Esophagus (tissue), 2 donors: ENCODE data around the gene MEGF8. TPM values are rescaled to one million over a fixed set of nuclear protein-coding genes. Genes with fewer than 3 reads are reported as not detected.

ENCODE experiments used
- H3K27ac ChIP-seq, 2 donors: one replicate each; pipeline ENCODE4 v1.5.1; 2013; ENCODE audit warnings: low read depth in 2 of 2, mild to moderate bottlenecking in 2 of 2, inconsistent platforms in 1 of 2, low read length in 1 of 2, moderate library complexity in 1 of 2
- H3K27me3 ChIP-seq, 2 donors: one replicate each; pipeline ENCODE4 v1.6.1; 2013; ENCODE audit warnings: low read length in 2 of 2, control low read depth in 1 of 2, mild to moderate bottlenecking in 1 of 2; ENCODE audit not compliant: insufficient read depth in 2 of 2, control insufficient read depth in 1 of 2
- H3K36me3 ChIP-seq, 2 donors: one replicate each; pipeline ENCODE4 v1.6.1; 2013; ENCODE audit warnings: low read length in 1 of 2; ENCODE audit not compliant: control insufficient read depth in 2 of 2, insufficient read depth in 2 of 2
- H3K4me1 ChIP-seq, 2 donors: one replicate each; pipeline ENCODE4 v1.6.1; 2013; ENCODE audit warnings: low read length in 1 of 2; ENCODE audit not compliant: control insufficient read depth in 2 of 2, insufficient read depth in 2 of 2
- H3K4me3 ChIP-seq, 2 donors: one replicate each; pipeline ENCODE4 v1.5.1; 2013; ENCODE audit warnings: low read length in 2 of 2, mild to moderate bottlenecking in 2 of 2, low read depth in 1 of 2, moderate library complexity in 1 of 2
- H3K9me3 ChIP-seq, 2 donors: one replicate each; pipeline ENCODE4 v1.6.1; 2013; ENCODE audit warnings: mild to moderate bottlenecking in 2 of 2, low read depth in 1 of 2, low read length in 1 of 2, moderate library complexity in 1 of 2; ENCODE audit not compliant: control insufficient read depth in 2 of 2, insufficient read depth in 1 of 2
- WGBS, 2 donors: extraction: QIAGEN DNeasy Blood & Tissue Kit; methylation state at CpG; one replicate each; pipeline ENCODE4 v1.1.7; 2013; 5-methylcytosine and 5-hydroxymethylcytosine counted together
- polyA plus RNA-seq, 2 donors: library from polyadenylated mRNA; stranded (reverse); fragments of 200-250 nt; gene quantifications; one replicate each; pipeline ENCODE4 v1.2.3, GENCODE V29; 2013
- donor health status: healthy with polysubstance abuse.
- donor health status: Bipolar disorder and iron deficiency.

Gene MEGF8
- 1 to 10 TPM; 4.4 to 8.6 TPM for polyA plus RNA-seq

GRCh38 chr19:42325308-42325895, at the start of gene MEGF8:
TSS of gene MEGF8 (plus strand) at chr19:42325635. CDS start at chr19:42326244, 609 bp downstream.
- H3K4me1 ChIP-seq, result peaks cover 3 to 5% of the 10 kb centered on the region in 2 donors
- H3K4me3 ChIP-seq, result peak within 1 kb of the TSS; percentile 87 to 94
- H3K36me3 ChIP-seq, result no peaks in the 10 kb centered on the region
- 1% methylated on average over 44 to 45 of the region's 45 CpGs for WGBS, 2 donors
- H3K27me3 ChIP-seq, result peaks cover 0 to 12% of the 10 kb centered on the region in 2 donors
- H3K27ac ChIP-seq, result peak within 1 kb of the TSS; percentile 79 to 83
- H3K9me3 ChIP-seq, result no peaks in the 10 kb centered on the region

GRCh38 chr19:42276284-42276683, 49.2 kb upstream of the MEGF8 start:
- no peaks in the 10 kb centered on the region for H3K27me3 ChIP-seq
- WGBS, 2 donors, result 50 to 65% methylated on average over 3 of the region's 3 CpGs
- peak overlapping the region in 1 of 2 donors; percentile 26 for H3K27ac ChIP-seq
- H3K36me3 ChIP-seq, result peaks cover 0 to 37% of the 10 kb centered on the region in 2 donors
- H3K4me3 ChIP-seq, result no peak overlapping the region
- peaks cover 5 to 46% of the 10 kb centered on the region in 2 donors for H3K4me1 ChIP-seq
- no peaks in the 10 kb centered on the region for H3K9me3 ChIP-seq

- Histone ChIP-seq H3K27me3 (no peaks in the 10 kb centered on the region), H3K4me3 (no peak overlapping the region), H3K27ac (peak overlapping the region; percentile 4 to 44), H3K9me3 (no peaks in the 10 kb centered on the region), H3K4me1 (peaks cover 8 to 45% of the 10 kb centered on the region in 2 donors), H3K36me3 (peaks cover 0 to 35% of the 10 kb centered on the region in 2 donors)
- 42 to 50% methylated on average over 4 of the region's 4 CpGs for WGBS, 2 donors
Observed at GRCh38 chr19:42276821-42277220, 48.6 kb upstream of the MEGF8 start.

GRCh38 chr19:42277821-42278451, 47.5 kb upstream of the MEGF8 start:
- Histone ChIP-seq H3K9me3 (no peaks in the 10 kb centered on the region), H3K4me1 (peaks cover 10 to 54% of the 10 kb centered on the region in 2 donors), H3K36me3 (peaks cover 0 to 24% of the 10 kb centered on the region in 2 donors), H3K27ac (peak overlapping the region; percentile 86 to 98), H3K27me3 (no peaks in the 10 kb centered on the region), H3K4me3 (no peak overlapping the region)
- WGBS, 2 donors, result 25 to 52% methylated on average over 10 of the region's 10 CpGs

GRCh38 chr19:42278452-42279154, 46.8 kb upstream of the MEGF8 start:
- no peaks in the 10 kb centered on the region for H3K27me3 ChIP-seq
- no peak overlapping the region for H3K4me3 ChIP-seq
- H3K36me3 ChIP-seq, result peaks cover 0 to 18% of the 10 kb centered on the region in 2 donors
- 47 to 70% methylated on average over 5 of the region's 5 CpGs for WGBS, 2 donors
- H3K27ac ChIP-seq, result peak overlapping the region; percentile 86 to 98
- peaks cover 10 to 57% of the 10 kb centered on the region in 2 donors for H3K4me1 ChIP-seq
- no peaks in the 10 kb centered on the region for H3K9me3 ChIP-seq

- peak overlapping the region; percentile 97 to 98 for H3K27ac ChIP-seq
- no peaks in the 10 kb centered on the region for H3K9me3 ChIP-seq
- H3K36me3 ChIP-seq, result peaks cover 0 to 10% of the 10 kb centered on the region in 2 donors
- no peaks in the 10 kb centered on the region for H3K27me3 ChIP-seq
- H3K4me1 ChIP-seq, result peaks cover 10 to 55% of the 10 kb centered on the region in 2 donors
- H3K4me3 ChIP-seq, result peak overlapping the region; percentile 60 to 63
- 9 to 13% methylated on average over 6 of the region's 6 CpGs for WGBS, 2 donors
Observed at GRCh38 chr19:42279155-42279901, 46.1 kb upstream of the MEGF8 start.

GRCh38 chr19:42279902-42280814, 45.3 kb upstream of the MEGF8 start:
- peaks cover 0 to 5% of the 10 kb centered on the region in 2 donors for H3K36me3 ChIP-seq
- 0% methylated on average over 62 to 89 of the region's 89 CpGs for WGBS, 2 donors
- no peaks in the 10 kb centered on the region for H3K9me3 ChIP-seq
- H3K27ac ChIP-seq, result peak overlapping the region; percentile 97 to 98
- H3K4me1 ChIP-seq, result peaks cover 10 to 56% of the 10 kb centered on the region in 2 donors
- H3K4me3 ChIP-seq, result peak overlapping the region; percentile 60 to 63
- no peaks in the 10 kb centered on the region for H3K27me3 ChIP-seq

GRCh38 chr19:42280815-42281145, 44.7 kb upstream of the MEGF8 start:
- WGBS, 2 donors, result 0 to 3% methylated on average over 16 to 20 of the region's 20 CpGs
- Histone ChIP-seq H3K4me3 (peak overlapping the region; percentile 60 to 63), H3K9me3 (no peaks in the 10 kb centered on the region), H3K4me1 (peaks cover 10 to 59% of the 10 kb centered on the region in 2 donors), H3K27me3 (no peaks in the 10 kb centered on the region), H3K36me3 (peaks cover 0 to 3% of the 10 kb centered on the region in 2 donors), H3K27ac (peak overlapping the region; percentile 97 to 98)
